H1 (cell line): Measurements from ENCODE around the gene RNF141. TPM values are rescaled to one million over a fixed set of nuclear protein-coding genes. Genes with fewer than 3 reads are reported as not detected.

Experiments
- CTCF ChIA-PET: fragments of 300-600 bp; sonication (Branson Sonifier 250); formaldehyde crosslinking; loops from one replicate; lab custom pipeline; 2021; ENCODE audit not compliant: partially characterized antibody; lab: Charles Lee
- POLR2A ChIA-PET: fragments of 300-600 bp; sonication (Branson Sonifier 250); formaldehyde crosslinking; loops from one replicate; lab custom pipeline; 2021; ENCODE audit warnings: inconsistent platforms; ENCODE audit not compliant: partially characterized antibody; lab: Charles Lee
- DNase-seq, 2 experiments: peaks; one replicate each; pipeline versions ENCODE4 v3.0.0 to v3.0.0-alpha.2; 2010 to 2022; ENCODE audit warnings: low spot score in 2 of 2, low read depth in 1 of 2, mixed read lengths in 1 of 2
- FAIRE-seq: peaks from 2 replicates; lab custom pipeline; 2011; peaks lifted over from hg19 to GRCh38; lab: Jason Lieb, UNC
- H2AFZ ChIP-seq: 2 replicates; pipeline ENCODE4 v1.8.1; 2012; ENCODE audit warnings: low read length, inconsistent platforms
- H2AK5ac ChIP-seq: 2 replicates; pipeline ENCODE4 v1.6.1; 2013; ENCODE audit warnings: low read depth, low read length
- H2BK120ac ChIP-seq: replicated peaks from 2 replicates; pipeline ENCODE3; 2013; ENCODE audit warnings: low read depth, low read length, inconsistent platforms
- H2BK12ac ChIP-seq: 2 replicates; pipeline ENCODE4 v1.6.1; 2013; ENCODE audit warnings: low read depth, low read length
- H2BK15ac ChIP-seq: 2 replicates; pipeline ENCODE4 v1.6.1; 2013; ENCODE audit warnings: low read length
- H2BK20ac ChIP-seq: 2 replicates; pipeline ENCODE4 v1.6.1; 2013; ENCODE audit warnings: low read length
- H2BK5ac ChIP-seq: 2 replicates; pipeline ENCODE4 v1.6.1; 2013; ENCODE audit warnings: low read depth, low read length
- H3K14ac ChIP-seq: 2 replicates; pipeline ENCODE4 v1.6.1; 2013; ENCODE audit warnings: inconsistent platforms; ENCODE audit not compliant: insufficient read length
- H3K18ac ChIP-seq: 2 replicates; pipeline ENCODE4 v1.6.1; 2013; ENCODE audit warnings: low read length; ENCODE audit errors: extremely low read depth
- H3K23ac ChIP-seq: 2 replicates; pipeline ENCODE4 v1.6.1; 2013; ENCODE audit warnings: inconsistent platforms; ENCODE audit not compliant: insufficient read length
- H3K23me2 ChIP-seq: 2 replicates; pipeline ENCODE4 v1.6.1; 2013; ENCODE audit warnings: low read depth, low read length
- H3K27ac ChIP-seq: 2 replicates; pipeline ENCODE4 v1.6.1; 2011; ENCODE audit warnings: low read depth, low read length, inconsistent platforms
- H3K27me3 ChIP-seq, 4 experiments: replicated peaks in 1 of 4; 1 replicate in 1 of 4; 2 replicates in 3 of 4; pipeline versions ENCODE4 v1.6.1 to v1.8.1; 2011 to 2013; ENCODE audit warnings: low read length in 3 of 4, mild to moderate bottlenecking in 3 of 4, inconsistent platforms in 2 of 4, mixed read lengths in 2 of 4, moderate library complexity in 1 of 4; ENCODE audit not compliant: control insufficient read depth in 3 of 4, insufficient read depth in 3 of 4; ENCODE audit errors: extremely low read depth in 1 of 4
- H3K36me3 ChIP-seq, 4 experiments: 2 replicates each; pipeline versions ENCODE4 v1.6.1 to v1.8.1; 2011 to 2013; ENCODE audit warnings: mild to moderate bottlenecking in 4 of 4, low read length in 3 of 4, moderate library complexity in 2 of 4, control low read depth in 1 of 4, inconsistent platforms in 1 of 4; ENCODE audit not compliant: insufficient read depth in 4 of 4, control insufficient read depth in 2 of 4
- H3K4ac ChIP-seq: replicated peaks from 2 replicates; pipeline ENCODE3; 2013; ENCODE audit warnings: low read length, low read depth, mixed read lengths, inconsistent platforms; ENCODE audit not compliant: insufficient read length
- H3K4me1 ChIP-seq, 4 experiments: replicated peaks in 1 of 4; 1 replicate in 1 of 4; 2 replicates in 3 of 4; pipeline versions ENCODE4 v1.6.1 to v1.8.1; 2011 to 2013; ENCODE audit warnings: low read length in 3 of 4, inconsistent platforms in 2 of 4, mixed read lengths in 1 of 4; ENCODE audit not compliant: insufficient read depth in 4 of 4, control insufficient read depth in 3 of 4
- H3K4me2 ChIP-seq, 2 experiments: 2 replicates each; pipeline versions ENCODE4 v1.6.1 to v1.8.1; 2011 to 2013; ENCODE audit warnings: low read depth in 2 of 2, low read length in 2 of 2, control low read depth in 1 of 2, inconsistent platforms in 1 of 2, mild to moderate bottlenecking in 1 of 2; ENCODE audit not compliant: insufficient read depth in 1 of 2
- H3K4me3 ChIP-seq, 4 experiments: fragments of 200-600, 300-600 bp in 1 of 4; sonication (generic), shearing (Covaris generic), sonication (Bioruptor Twin) in 1 of 4; 2 replicates each; pipeline versions ENCODE4 v1.5.1 to v1.8.1; 2011 to 2016; ENCODE audit warnings: low read length in 4 of 4, low read depth in 3 of 4, control low read depth in 2 of 4, inconsistent platforms in 2 of 4, mild to moderate bottlenecking in 2 of 4, mixed read lengths in 1 of 4, moderate library complexity in 1 of 4; ENCODE audit not compliant: insufficient read depth in 2 of 4; ENCODE audit errors: extremely low read depth in 1 of 4
- H3K56ac ChIP-seq: replicated peaks from 2 replicates; pipeline ENCODE3; 2013; ENCODE audit warnings: low read depth, mild to moderate bottlenecking, mixed read lengths, low read length, inconsistent platforms; ENCODE audit not compliant: insufficient read length
- H3K79me1 ChIP-seq: 2 replicates; pipeline ENCODE4 v1.6.1; 2013; ENCODE audit warnings: low read depth, low read length, control low read depth
- H3K79me2 ChIP-seq, 2 experiments: 2 replicates each; pipeline versions ENCODE4 v1.6.1 to v1.8.1; 2012 to 2013; ENCODE audit warnings: low read length in 2 of 2, mild to moderate bottlenecking in 2 of 2, inconsistent platforms in 1 of 2; ENCODE audit not compliant: insufficient read depth in 2 of 2, control insufficient read depth in 1 of 2
- H3K9ac ChIP-seq, 4 experiments: replicated peaks in 1 of 4; 1 replicate in 1 of 4; 2 replicates in 3 of 4; pipeline versions ENCODE4 v1.6.1 to v1.8.1; 2011 to 2013; ENCODE audit warnings: low read depth in 3 of 4, low read length in 3 of 4, control low read depth in 2 of 4, mild to moderate bottlenecking in 2 of 4, moderate library complexity in 2 of 4, inconsistent platforms in 1 of 4; ENCODE audit errors: extremely low read depth in 1 of 4
- H3K9me3 ChIP-seq, 2 experiments: 2 replicates each; pipeline versions ENCODE4 v1.6.1 to v1.8.1; 2012 to 2013; ENCODE audit warnings: mild to moderate bottlenecking in 2 of 2, moderate library complexity in 2 of 2, control low read depth in 1 of 2, inconsistent platforms in 1 of 2, low read depth in 1 of 2, low read length in 1 of 2, mixed read lengths in 1 of 2; ENCODE audit not compliant: insufficient read depth in 2 of 2
- H4K20me1 ChIP-seq, 2 experiments: replicated peaks in 1 of 2; 2 replicates each; pipeline versions ENCODE3 to v1.8.1; 2011 to 2013; ENCODE audit warnings: inconsistent platforms in 2 of 2, low read length in 2 of 2, mild to moderate bottlenecking in 1 of 2; ENCODE audit not compliant: insufficient read depth in 2 of 2, control insufficient read depth in 1 of 2
- H4K5ac ChIP-seq: 2 replicates; pipeline ENCODE4 v1.6.1; 2013; ENCODE audit warnings: low read length, low read depth, mixed read lengths, inconsistent platforms; ENCODE audit not compliant: insufficient read length
- H4K8ac ChIP-seq: 2 replicates; pipeline ENCODE4 v1.8.0; 2013; ENCODE audit warnings: mild to moderate bottlenecking, moderate library complexity, low read length, inconsistent platforms; ENCODE audit not compliant: insufficient read depth; ENCODE audit errors: extremely low read depth
- H4K91ac ChIP-seq: replicated peaks from 2 replicates; pipeline ENCODE3; 2013; ENCODE audit warnings: low read length, mixed read lengths, inconsistent platforms; ENCODE audit not compliant: insufficient read length
- BACH1 ChIP-seq: IDR thresholded peaks from 2 replicates; pipeline ENCODE4 v1.6.1; 2012; ENCODE audit warnings: low read length, improper control_type of control experiment
- MAX ChIP-seq: IDR thresholded peaks from 2 replicates; pipeline ENCODE4 v1.6.1; 2012; ENCODE audit warnings: inconsistent platforms
- RAD21 ChIP-seq, 2 experiments: IDR thresholded peaks in 1 of 2; conservative IDR thresholded peaks in 1 of 2; 2 replicates each; pipeline ENCODE4 v1.6.1; 2011; ENCODE audit warnings: low read depth in 2 of 2, low read length in 2 of 2, improper control_type of control experiment in 1 of 2, inconsistent platforms in 1 of 2, mild to moderate bottlenecking in 1 of 2, moderate library complexity in 1 of 2
- RFX5 ChIP-seq: IDR thresholded peaks from 2 replicates; pipeline ENCODE4 v1.6.1; 2011; ENCODE audit warnings: low read depth, low read length, improper control_type of control experiment, borderline replicate concordance
- SIN3A ChIP-seq, 2 experiments: IDR thresholded peaks in 1 of 2; conservative IDR thresholded peaks in 1 of 2; 2 replicates each; pipeline ENCODE4 v1.6.1; 2011 to 2012; ENCODE audit warnings: low read length in 2 of 2, improper control_type of control experiment in 1 of 2, low read depth in 1 of 2, mild to moderate bottlenecking in 1 of 2
- SP1 ChIP-seq: IDR thresholded peaks from 2 replicates; pipeline ENCODE4 v1.6.1; 2011; ENCODE audit warnings: low read depth, low read length
- TAF1 ChIP-seq: IDR thresholded peaks from 2 replicates; pipeline ENCODE4 v1.6.1; 2011; ENCODE audit warnings: mild to moderate bottlenecking, low read depth, low read length
- TAF7 ChIP-seq: optimal IDR thresholded peaks from 2 replicates; pipeline ENCODE3; 2011; ENCODE audit warnings: low read depth, mild to moderate bottlenecking, inconsistent platforms, low read length, moderate library complexity, borderline replicate concordance
- WGBS, 2 experiments: shearing (Covaris generic) in 1 of 2; methylation state at CpG; one replicate each; pipeline versions ENCODE4 v1.1.6 to v1.1.7; 2013 to 2015; ENCODE audit warnings: low lambda C conversion rate in 2 of 2, mixed read lengths in 2 of 2, inconsistent platforms in 1 of 2, low coverage in 1 of 2, missing lambda C conversion rate in 1 of 2; ENCODE audit not compliant: insufficient replicate concordance in 2 of 2, insufficient coverage in 1 of 2, insufficient read length in 1 of 2; ENCODE audit errors: extremely low coverage in 1 of 2, missing lambda C conversion rate in 1 of 2; 5-methylcytosine and 5-hydroxymethylcytosine counted together
- polyA plus RNA-seq, 7 experiments: library from polyadenylated mRNA; depleted of rRNA in 3 of 7; stranded (reverse) in 5 of 7; unstranded in 2 of 7; fragments of >200 nt in 5 of 7; fragments of 200-250 nt in 2 of 7; gene quantifications; 1 replicate in 5 of 7; 2 replicates in 1 of 7; 4 replicates in 1 of 7; pipeline versions ENCODE4 v1.2.1 to v1.2.3, GENCODE V29; 2011 to 2013; ENCODE audit warnings: missing spikeins in 2 of 7, mixed read lengths in 2 of 7
- total RNA-seq: library from RNA; stranded (reverse); fragmentation: NEBNext Ultra II Directional; extraction: Animal tissue kit (Norgen Biotek cat#: 25700); gene quantifications from 2 replicates; pipeline ENCODE4 v1.2.1, GENCODE V29; 2021

The RNF141 gene
- total and polyA plus RNA-seq, 2 of the 8 experiments (the other 6 are each of a cell fraction or from before 2014, with no cell fraction given): 8.5 to 22.8 TPM

- no peak overlapping the region for H2AFZ ChIP-seq
- no peak overlapping the region for H3K23ac ChIP-seq
- DNase-seq (no peak), FAIRE-seq (no peak)
- H2BK15ac ChIP-seq: no peak overlapping the region
- no peak overlapping the region for H3K27ac ChIP-seq
- no peaks in the 10 kb centered on the region for H3K9me3 ChIP-seq
- TF ChIP-seq TAF7: no peak
- no peak for TF ChIP-seq MAX
- TF ChIP-seq SP1: no peak
- no peak for TF ChIP-seq TAF1
- no peak for TF ChIP-seq SIN3A (conservative IDR thresholded peaks at IDR 0.05 in 1 of 2, IDR thresholded peaks at IDR 0.05 in 1 of 2; ENCODE audit: low read depth in 1 of 2, low read length in 2 of 2)
- no peak for TF ChIP-seq RFX5
- TF ChIP-seq RAD21 (IDR thresholded peaks at IDR 0.05 in 1 of 2, conservative IDR thresholded peaks at IDR 0.05 in 1 of 2; ENCODE audit: low read depth in 2 of 2, low read length in 2 of 2): no peak
- TF ChIP-seq BACH1: no peak
- H4K8ac ChIP-seq: no peak overlapping the region
- H2BK5ac ChIP-seq: no peak overlapping the region
- H3K9ac ChIP-seq: no peak overlapping the region
- no peaks in the 10 kb centered on the region for H3K79me2 ChIP-seq
- H4K5ac ChIP-seq: no peak overlapping the region
- no peak overlapping the region for H3K14ac ChIP-seq
- no peak overlapping the region for H3K4me2 ChIP-seq
- CTCF ChIA-PET: interaction anchor here (0.8 to 1.3 kb wide), 5 partner anchors 17 to 49 kb away, joined by 3 to 7 read pairs (median 3); partner anchors contain the start of gene RNF141
- H3K4me1 ChIP-seq: no peaks in the 10 kb centered on the region
- H4K20me1 ChIP-seq: no peaks in the 10 kb centered on the region
- H3K27me3 ChIP-seq: no peaks in the 10 kb centered on the region
- H3K23me2 ChIP-seq: no peaks in the 10 kb centered on the region
- 74% methylated on average over 2 of the region's 2 CpGs; no CpG with 5 or more reads in 1 of the 2 experiments for WGBS, 2 experiments
- H4K91ac ChIP-seq: no peak overlapping the region
- no peak overlapping the region for H2AK5ac ChIP-seq
- H3K4ac ChIP-seq: no peak overlapping the region
- no peaks in the 10 kb centered on the region for H3K36me3 ChIP-seq
- no peak overlapping the region for H3K18ac ChIP-seq
- H2BK120ac ChIP-seq: no peak overlapping the region
- POLR2A ChIA-PET: interaction anchor here (0.9 to 1.2 kb wide), 2 partner anchors 15 to 218 kb away, joined by 3 read pairs; partner anchors contain the start of gene EIF4G2
- H2BK20ac ChIP-seq: no peak overlapping the region
- H2BK12ac ChIP-seq: no peak overlapping the region
- H3K4me3 ChIP-seq: no peak overlapping the region
- no peak overlapping the region for H3K56ac ChIP-seq
- H3K79me1 ChIP-seq: no peaks in the 10 kb centered on the region
Measured at GRCh38 chr11:10590218-10590915, 49.4 kb upstream of the RNF141 start.
